GM21528 (cell line): Measurements from ENCODE around the gene GATA5.

ENCODE experiments used
- ATAC-seq: cut with Tn5 transposase; IDR thresholded peaks from one replicate; pipeline ENCODE4 v1.9.1; 2021; ENCODE audit warnings: mild to moderate bottlenecking, moderate library complexity; ENCODE audit not compliant: unreplicated experiment, low FRiP score

The GATA5 gene

GRCh38 chr20:62420846-62421715, 54.7 kb downstream of the GATA5 start:
- no peak for ATAC-seq

- no peak for ATAC-seq
These were observed 56.0 kb downstream of the GATA5 start for GRCh38 chr20:62419759-62420158.

- ATAC-seq, result no peak
These were observed 56.9 kb downstream of the GATA5 start for GRCh38 chr20:62418709-62419487.

GRCh38 chr20:62417981-62418708, 57.6 kb downstream of the GATA5 start:
- ATAC-seq, result no peak

GRCh38 chr20:62416651-62417637, 58.9 kb downstream of the GATA5 start:
- ATAC-seq, result no peak

- ATAC-seq, result no peak
These were observed 60.3 kb downstream of the GATA5 start for GRCh38 chr20:62415354-62416111.

GRCh38 chr20:62413896-62414481, 61.8 kb downstream of the GATA5 start:
- no peak for ATAC-seq
